ENCODE results near the gene PTPN5.

GRCh38 chr11:18774801-18775200 is 16.8 kb downstream of the PTPN5 start:
- TF ChIP-seq CTCF (conservative IDR thresholded peaks at IDR 0.05) (no peak), EZH2 (IDR thresholded peaks at IDR 0.05; ENCODE audit: low read depth) (no peak)

Measured in PC-9 (cell line).